NCI-H526 treated with DMSO at 0.1 percent for 48 hours (cell line): ENCODE measurements around the gene ZNF672.
A peak's percentile ranks its signal among the peaks of the same experiment; 100 is the strongest.
"Not testable (repeated sequence)": the region's sequence is repeated elsewhere in the genome, so short reads cannot be mapped to it uniquely, and the experiment has no call there.

Experiments
- DNase-seq: peaks from one replicate; lab custom pipeline; 2025; lab: John Stamatoyannopoulos, UW

The ZNF672 gene

DNA sequence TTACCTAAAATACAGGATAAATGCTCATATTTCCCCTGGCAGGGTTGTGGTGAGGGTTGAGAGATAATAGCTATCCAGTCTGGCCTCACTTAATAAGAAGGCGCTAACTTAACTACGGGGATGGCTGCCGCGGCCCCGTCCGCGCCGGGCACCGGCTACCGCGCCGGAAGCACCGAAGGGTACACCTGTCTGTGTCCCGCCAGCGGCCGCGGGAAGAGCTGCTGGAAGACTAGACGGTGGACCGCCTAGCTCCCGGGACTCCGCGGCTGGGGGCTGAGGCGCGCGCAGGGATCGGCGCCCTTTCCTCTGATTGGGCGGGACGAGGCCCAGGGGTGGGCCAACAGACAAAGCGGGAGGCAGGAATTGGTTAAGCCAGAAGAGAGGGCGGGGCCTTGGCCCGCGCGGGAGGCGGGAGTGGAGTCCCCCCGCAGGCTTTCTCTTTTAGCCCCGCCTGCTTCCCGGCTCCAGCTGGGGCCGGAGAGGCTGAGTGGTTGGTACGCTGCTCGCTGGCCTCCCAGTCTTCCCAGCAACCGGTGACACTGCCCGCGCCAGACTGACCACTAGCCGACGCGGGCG lies at the start of gene ZNF672:
Gene ZNF672 (plus strand): TSS at position 444 of the 576 bp plus-strand sequence. CDS start 9,051 bp downstream, outside the sequence.
- peak; percentile 86 for DNase-seq

GRCh38 chr1:248788327-248788726 lies 49.7 kb upstream of the ZNF672 start:
- no peak for DNase-seq

- not testable (repeated sequence) for DNase-seq
Measured at GRCh38 chr1:248789337-248789736, 48.7 kb upstream of the ZNF672 start.

DNA sequence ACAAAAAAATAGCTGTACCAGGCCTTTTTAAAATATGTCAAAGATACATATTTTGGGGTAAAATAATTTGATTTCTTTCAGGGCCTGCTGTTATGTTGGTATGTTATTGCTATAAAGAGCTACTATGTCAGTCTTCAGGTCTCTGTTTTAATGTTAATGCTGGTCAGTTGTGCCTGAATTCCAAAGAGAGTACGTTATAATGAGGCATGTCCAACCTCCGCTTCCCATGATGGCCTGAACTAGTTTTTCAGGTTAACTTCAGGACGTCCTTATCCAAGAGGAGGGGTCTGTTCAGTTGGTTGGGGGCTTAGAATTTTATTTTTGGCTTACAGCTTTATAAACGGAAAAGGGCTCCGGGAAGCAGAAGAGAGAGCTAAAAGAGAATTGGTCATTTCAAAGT lies 47.6 kb upstream of the ZNF672 start:
- DNase-seq: no peak

- DNase-seq: no peak
Measured at GRCh38 chr1:248791010-248791409, 47.0 kb upstream of the ZNF672 start.

DNA sequence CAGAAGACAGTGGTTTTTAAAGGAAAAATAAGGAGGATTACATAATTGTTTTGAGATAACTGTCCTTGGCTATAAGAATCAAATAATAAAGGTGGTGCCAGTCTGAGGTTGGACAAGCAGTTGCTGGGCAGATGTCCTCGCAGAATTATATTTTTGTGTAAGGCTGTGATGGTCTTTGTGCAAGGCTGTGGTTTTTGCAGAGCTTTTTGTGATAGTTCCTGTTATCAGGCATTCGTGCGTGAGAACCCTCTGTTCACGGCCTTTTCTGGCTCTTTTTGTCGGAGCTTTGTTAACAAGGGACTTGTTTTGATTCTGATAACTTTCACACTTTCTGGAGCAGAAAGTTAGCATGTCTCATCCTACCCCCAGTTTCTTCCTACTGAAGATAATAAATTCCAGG lies 45.7 kb upstream of the ZNF672 start:
- no peak for DNase-seq

DNA sequence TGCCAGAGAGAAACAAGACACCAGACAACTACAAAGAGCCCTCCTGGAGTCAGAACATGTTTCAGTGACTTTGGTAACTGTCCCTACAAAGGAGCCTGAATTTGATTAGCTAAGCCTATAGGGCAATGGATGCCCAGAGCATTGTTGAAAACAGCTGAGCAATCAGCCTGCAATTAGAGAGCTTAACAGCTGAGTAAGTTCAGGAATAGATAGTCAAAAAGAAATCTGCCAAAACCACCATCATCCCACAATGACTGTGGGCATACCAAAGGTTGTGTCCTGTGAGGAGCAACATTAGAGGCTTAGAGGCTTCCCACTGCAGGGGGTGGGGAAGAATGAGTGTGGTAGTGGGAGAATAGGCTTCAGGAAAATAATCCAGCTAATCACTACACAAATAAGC lies 44.4 kb upstream of the ZNF672 start:
- no peak for DNase-seq

- not testable (repeated sequence) for DNase-seq
Measured at GRCh38 chr1:248794663-248795062, 43.4 kb upstream of the ZNF672 start.

DNA sequence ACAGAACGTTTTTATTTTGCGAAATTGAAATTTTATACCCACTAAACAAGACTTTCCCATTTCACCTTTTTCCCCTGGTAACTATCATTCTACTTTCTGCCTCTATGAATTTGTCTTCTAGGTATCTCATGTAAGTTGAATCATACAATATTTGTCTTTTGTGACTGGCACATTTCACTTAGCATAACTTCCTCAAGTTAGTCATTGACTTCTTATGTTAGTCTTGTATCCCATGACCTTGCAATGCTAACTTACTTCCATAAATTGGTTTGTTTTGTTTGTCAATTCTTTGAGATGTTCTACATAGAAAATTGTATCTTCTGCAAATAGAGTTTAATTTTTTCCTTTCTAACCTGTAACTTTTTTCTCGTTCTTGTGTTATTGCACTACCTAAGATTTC lies 39.2 kb upstream of the ZNF672 start:
- no peak for DNase-seq

GRCh38 chr1:248800459-248800858 lies 37.6 kb upstream of the ZNF672 start:
- DNase-seq: no peak

DNA sequence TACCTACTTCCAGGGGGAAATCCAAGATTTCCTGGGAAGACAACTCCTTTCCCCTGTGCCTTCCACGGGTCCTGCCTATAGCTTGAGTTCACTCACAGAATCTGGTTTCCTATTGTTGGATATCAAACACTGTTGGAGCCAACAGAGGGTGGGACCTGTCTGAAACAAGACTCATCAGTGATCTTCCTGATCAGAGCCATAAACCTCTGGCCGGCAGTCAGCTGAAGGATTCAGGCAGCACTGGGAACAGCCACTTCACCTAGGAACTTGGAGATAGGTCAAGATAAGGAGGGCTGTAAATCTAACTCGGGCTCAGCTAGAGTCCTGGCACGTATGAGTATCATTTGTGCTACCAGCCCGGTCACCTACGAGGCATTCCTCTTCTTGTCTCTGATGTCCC lies 35.6 kb upstream of the ZNF672 start:
- DNase-seq: no peak

DNA sequence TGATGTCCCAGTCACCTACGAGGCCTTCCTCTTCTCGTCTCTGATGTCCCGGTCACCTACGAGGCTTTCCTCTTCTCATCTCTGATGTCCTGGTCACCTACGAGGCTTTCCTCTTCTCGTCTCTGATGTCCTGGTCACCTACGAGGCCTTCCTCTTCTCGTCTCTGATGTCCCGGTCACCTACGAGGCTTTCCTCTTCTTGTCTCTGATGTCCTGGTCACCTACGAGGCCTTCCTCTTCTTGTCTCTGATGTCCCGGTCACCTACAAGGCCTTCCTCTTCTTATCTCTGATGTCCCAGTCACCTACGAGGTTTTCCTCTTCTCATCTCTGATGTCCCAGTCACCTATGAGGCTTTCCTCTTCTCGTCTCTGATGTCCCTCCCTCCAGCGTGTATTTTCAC lies 34.5 kb upstream of the ZNF672 start:
- not testable (repeated sequence) for DNase-seq

- DNase-seq: no peak
Measured at GRCh38 chr1:248804771-248805681, 33.0 kb upstream of the ZNF672 start.

- no peak for DNase-seq
Measured at GRCh38 chr1:248805876-248806275, 32.1 kb upstream of the ZNF672 start.

DNA sequence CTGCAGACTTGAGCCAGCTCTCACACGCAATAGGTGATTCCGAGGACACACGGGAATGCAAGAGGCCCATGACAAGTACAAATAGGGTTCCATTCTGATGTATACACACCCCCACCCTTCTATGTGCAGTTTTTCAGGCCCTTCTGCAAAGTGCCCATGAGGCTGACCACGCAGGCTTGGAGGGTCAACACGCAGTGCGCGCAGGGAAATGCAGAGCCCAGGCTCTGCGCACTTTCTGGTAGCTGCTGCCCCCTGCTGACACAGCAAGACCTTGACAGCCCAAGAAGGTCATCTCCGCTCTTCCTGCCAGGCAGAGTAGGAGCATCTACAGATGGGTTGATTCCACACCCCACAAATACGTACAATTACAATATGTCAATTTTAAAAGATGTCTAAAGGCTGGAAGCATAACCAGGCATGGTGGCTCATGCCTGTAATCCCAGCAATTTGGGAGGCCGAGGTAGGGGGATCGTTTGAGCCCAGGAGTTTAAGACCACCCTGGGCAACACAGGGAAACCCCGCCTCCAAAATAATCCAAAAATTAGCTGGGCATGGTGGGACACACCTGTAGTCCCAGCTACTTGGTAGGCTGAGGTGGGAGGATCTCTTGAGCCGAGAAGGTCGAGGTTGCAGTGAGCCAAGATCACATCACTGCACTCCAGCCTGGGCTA lies 30.8 kb upstream of the ZNF672 start:
- DNase-seq: no peak

GRCh38 chr1:248808876-248809275 lies 29.1 kb upstream of the ZNF672 start:
- DNase-seq: no peak

- no peak for DNase-seq
Measured at GRCh38 chr1:248810000-248810726, 27.9 kb upstream of the ZNF672 start.

GRCh38 chr1:248810727-248811513 lies 27.1 kb upstream of the ZNF672 start:
- no peak for DNase-seq

DNA sequence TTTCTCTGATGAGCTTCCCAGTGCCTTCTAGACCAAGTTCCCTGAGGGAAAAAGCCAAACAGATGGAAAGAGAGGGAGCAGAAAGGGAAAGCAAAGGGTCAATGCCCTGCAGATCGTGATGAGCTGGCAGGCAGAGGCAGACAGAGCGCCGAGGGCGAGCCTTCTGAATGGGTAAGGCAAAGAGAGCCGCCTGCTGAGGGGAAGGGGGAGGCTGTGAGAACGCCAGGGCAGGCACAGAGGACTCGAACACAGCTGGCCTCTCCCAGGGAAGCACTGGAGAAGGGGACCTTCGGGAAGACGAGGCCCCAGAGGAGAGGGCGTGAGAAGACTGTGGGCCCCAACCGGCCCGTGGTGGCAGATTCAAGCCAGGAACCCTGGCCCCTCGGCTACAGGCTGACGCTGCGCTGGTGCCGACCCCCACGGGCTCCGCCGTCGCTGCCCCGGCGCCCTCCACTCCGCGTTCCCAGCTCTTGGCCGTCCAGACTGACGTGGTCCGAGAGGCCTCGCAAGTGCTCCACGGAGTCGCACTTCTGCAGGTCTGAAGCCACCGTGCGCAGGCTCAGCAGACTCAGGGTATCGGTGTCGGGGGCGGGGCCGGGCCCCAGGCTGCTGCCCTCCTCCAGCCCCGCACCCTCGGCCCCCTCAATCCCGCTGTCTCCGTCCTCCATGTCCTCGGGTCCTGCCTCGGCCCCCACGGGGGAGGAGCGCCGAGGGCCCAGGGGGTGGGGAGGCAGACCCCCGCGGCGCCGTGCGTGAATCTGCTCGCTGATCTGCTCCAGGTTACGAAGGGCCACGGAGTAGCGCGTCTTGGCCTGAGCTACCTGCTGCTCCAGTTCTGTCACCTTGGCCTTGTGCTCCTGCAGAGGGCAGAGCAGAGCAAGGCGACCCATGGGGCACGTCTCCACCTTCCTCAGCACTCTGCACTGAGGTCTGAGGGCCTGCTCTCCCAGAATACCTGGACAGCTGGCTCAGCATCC lies 26.2 kb upstream of the ZNF672 start:
- no peak for DNase-seq

DNA sequence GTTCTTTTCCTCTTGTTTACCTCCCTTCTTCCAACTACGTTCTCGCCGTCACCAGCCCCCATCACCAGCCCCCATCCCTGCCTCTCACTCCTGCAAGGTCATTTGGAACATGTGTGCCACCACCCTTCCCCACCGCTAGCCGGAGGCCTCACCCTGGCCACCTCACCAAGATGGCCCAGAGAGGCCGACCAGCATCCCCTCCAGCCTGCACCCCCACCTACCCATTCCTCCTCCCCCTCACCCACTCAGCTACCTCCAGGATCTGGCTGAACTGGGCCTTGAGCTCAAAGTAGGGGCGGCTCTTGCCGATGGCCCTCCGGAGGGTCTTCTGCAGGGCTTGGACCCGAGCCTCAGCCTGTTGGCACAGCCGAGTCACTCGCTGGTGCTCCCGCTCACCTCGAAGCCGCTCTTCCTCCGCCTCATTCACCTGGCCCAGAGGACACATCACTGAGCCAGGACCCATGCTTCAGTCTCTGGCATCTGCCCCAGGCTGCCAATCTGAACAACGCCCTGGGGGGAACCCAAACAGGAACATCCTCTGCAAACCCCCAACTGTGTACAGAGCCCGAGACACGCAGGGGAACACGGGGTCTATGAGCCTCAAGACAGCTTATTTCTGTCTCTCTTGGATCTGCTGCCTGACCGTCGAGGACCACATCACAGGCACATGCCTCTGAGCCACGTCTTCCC lies 25.1 kb upstream of the ZNF672 start:
- DNase-seq: no peak
